ENCODE data around the gene C2CD4C.

GRCh38 chr19:437041-437440 is 28.1 kb upstream of the C2CD4C start:
- TF ChIP-seq CTCF (IDR thresholded peaks at IDR 0.05) (no peak), ZFX (IDR thresholded peaks at IDR 0.05; ENCODE audit: borderline replicate concordance) (no peak)
